H1 (cell line): ENCODE results near the gene PLPPR1.

Experiments
- BRCA1 ChIP-seq: IDR thresholded peaks from 2 replicates; pipeline ENCODE4 v1.6.1; 2012; ENCODE audit warnings: low read depth, low read length, improper control_type of control experiment
- CHD1 ChIP-seq: IDR thresholded peaks from 2 replicates; pipeline ENCODE4 v1.6.1; 2012; ENCODE audit warnings: low read depth, low read length, improper control_type of control experiment
- EZH2 ChIP-seq: fragments of 200-600 bp; sonication (generic); IDR thresholded peaks from 2 replicates; pipeline ENCODE4 v1.7.1; 2012; ENCODE audit warnings: low read depth, mild to moderate bottlenecking, moderate library complexity, low read length, inconsistent platforms; ENCODE audit not compliant: severe bottlenecking
- NRF1 ChIP-seq: IDR thresholded peaks from 2 replicates; pipeline ENCODE4 v1.6.1; 2011; ENCODE audit warnings: mild to moderate bottlenecking, low read depth, low read length, improper control_type of control experiment
- SIN3A ChIP-seq, 2 experiments: IDR thresholded peaks in 1 of 2; conservative IDR thresholded peaks in 1 of 2; 2 replicates each; pipeline ENCODE4 v1.6.1; 2011 to 2012; ENCODE audit warnings: low read length in 2 of 2, improper control_type of control experiment in 1 of 2, low read depth in 1 of 2, mild to moderate bottlenecking in 1 of 2
- SRF ChIP-seq: IDR thresholded peaks from 2 replicates; pipeline ENCODE4 v1.6.1; 2011; ENCODE audit warnings: mild to moderate bottlenecking, low read depth, low read length, moderate library complexity
- ZNF274 ChIP-seq: IDR thresholded peaks from 2 replicates; pipeline ENCODE4 v1.7.0; 2012; ENCODE audit warnings: low read length, borderline replicate concordance; ENCODE audit errors: extremely low read depth

DNA sequence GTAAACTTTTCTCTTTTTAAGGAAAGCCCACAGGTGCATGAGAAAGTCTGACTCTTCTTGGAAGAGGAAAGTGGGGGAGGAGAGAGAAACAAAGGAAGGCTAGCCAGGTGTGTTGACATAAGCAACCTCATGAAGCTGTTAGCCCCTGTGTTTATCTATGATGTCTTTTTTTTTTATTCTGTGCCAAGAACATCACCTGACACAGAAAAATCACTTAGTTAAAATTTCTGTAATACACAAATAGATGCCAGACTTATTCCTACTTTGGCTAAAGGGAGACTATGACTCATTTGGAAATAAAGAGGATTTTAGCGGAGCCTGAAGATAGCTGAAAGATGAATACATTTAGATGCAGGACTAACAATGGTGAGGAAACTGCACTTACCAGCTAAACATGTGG lies 298.0 kb downstream of the PLPPR1 start:
- no peak for TF ChIP-seq SRF
- no peak for TF ChIP-seq SIN3A (conservative IDR thresholded peaks at IDR 0.05 in 1 of 2, IDR thresholded peaks at IDR 0.05 in 1 of 2; ENCODE audit: low read depth in 1 of 2, low read length in 2 of 2)
- no peak for TF ChIP-seq ZNF274
- no peak for TF ChIP-seq NRF1
- TF ChIP-seq CHD1, result no peak
- TF ChIP-seq BRCA1, result no peak
- no peak for TF ChIP-seq EZH2
